ENCODE data around the gene NDE1.

Gene NDE1

GRCh38 chr16:15739950-15740349 is 89.9 kb downstream of the NDE1 start:
- DNase-seq = no peak

- no peak for DNase-seq
Observed at GRCh38 chr16:15741207-15741871, 91.3 kb downstream of the NDE1 start.

GRCh38 chr16:15742716-15743115 is 92.7 kb downstream of the NDE1 start:
- DNase-seq = no peak

GRCh38 chr16:15743657-15744056 is 93.6 kb downstream of the NDE1 start:
- no peak for DNase-seq

- no peak for DNase-seq
Observed at GRCh38 chr16:15746332-15746731, 96.3 kb downstream of the NDE1 start.

GRCh38 chr16:15747937-15748336 is 97.9 kb downstream of the NDE1 start:
- no peak for DNase-seq

GRCh38 chr16:15748654-15749053 is 98.6 kb downstream of the NDE1 start:
- DNase-seq = no peak

- no peak for DNase-seq
Observed at GRCh38 chr16:15749371-15749770, 99.3 kb downstream of the NDE1 start.

GRCh38 chr16:15749985-15750384 is 99.9 kb downstream of the NDE1 start:
- no peak for DNase-seq

- no peak for DNase-seq
Observed at GRCh38 chr16:15751940-15752339, 101.9 kb downstream of the NDE1 start.

GRCh38 chr16:15752717-15753488 is 102.9 kb downstream of the NDE1 start:
- no peak for DNase-seq

- DNase-seq = no peak
Observed at GRCh38 chr16:15754821-15755534, 104.9 kb downstream of the NDE1 start.

- DNase-seq = no peak
Observed at GRCh38 chr16:15757077-15757386, 107.0 kb downstream of the NDE1 start.

GRCh38 chr16:15757630-15758251 is 107.7 kb downstream of the NDE1 start:
- peak; percentile 30 for DNase-seq

- no peak for DNase-seq
Observed at GRCh38 chr16:15759070-15759469, 109.0 kb downstream of the NDE1 start.

GRCh38 chr16:15760129-15760528 is 110.1 kb downstream of the NDE1 start:
- no peak for DNase-seq

GRCh38 chr16:15764112-15764511 is 114.1 kb downstream of the NDE1 start:
- DNase-seq = no peak

GRCh38 chr16:15765116-15765515 is 115.1 kb downstream of the NDE1 start:
- no peak for DNase-seq

GRCh38 chr16:15765880-15766279 is 115.8 kb downstream of the NDE1 start:
- peak; percentile 31 for DNase-seq

- no peak for DNase-seq
Observed at GRCh38 chr16:15766918-15767317, 116.9 kb downstream of the NDE1 start.

GRCh38 chr16:15768201-15768600 is 118.2 kb downstream of the NDE1 start:
- no peak for DNase-seq

- no peak for DNase-seq
Observed at GRCh38 chr16:15769239-15769638, 119.2 kb downstream of the NDE1 start.

- DNase-seq = no peak
Observed at GRCh38 chr16:15770107-15770506, 120.1 kb downstream of the NDE1 start.

GRCh38 chr16:15770512-15770911 is 120.5 kb downstream of the NDE1 start:
- no peak for DNase-seq
